Measurements from ENCODE around the gene DSE.

GRCh38 chr6:116472706-116473105 is 102.0 kb downstream of the DSE start:
- TF ChIP-seq CTCF (IDR thresholded peaks at IDR 0.05) (no peak), POLR2A (IDR thresholded peaks at IDR 0.05) (no peak)
